Retina (tissue), 1 donor: ENCODE measurements around the gene PRDM5.

Source experiments
- DNase-seq: peaks from one replicate; pipeline ENCODE4 v3.0.0-alpha.2; 2016

The PRDM5 gene

DNA sequence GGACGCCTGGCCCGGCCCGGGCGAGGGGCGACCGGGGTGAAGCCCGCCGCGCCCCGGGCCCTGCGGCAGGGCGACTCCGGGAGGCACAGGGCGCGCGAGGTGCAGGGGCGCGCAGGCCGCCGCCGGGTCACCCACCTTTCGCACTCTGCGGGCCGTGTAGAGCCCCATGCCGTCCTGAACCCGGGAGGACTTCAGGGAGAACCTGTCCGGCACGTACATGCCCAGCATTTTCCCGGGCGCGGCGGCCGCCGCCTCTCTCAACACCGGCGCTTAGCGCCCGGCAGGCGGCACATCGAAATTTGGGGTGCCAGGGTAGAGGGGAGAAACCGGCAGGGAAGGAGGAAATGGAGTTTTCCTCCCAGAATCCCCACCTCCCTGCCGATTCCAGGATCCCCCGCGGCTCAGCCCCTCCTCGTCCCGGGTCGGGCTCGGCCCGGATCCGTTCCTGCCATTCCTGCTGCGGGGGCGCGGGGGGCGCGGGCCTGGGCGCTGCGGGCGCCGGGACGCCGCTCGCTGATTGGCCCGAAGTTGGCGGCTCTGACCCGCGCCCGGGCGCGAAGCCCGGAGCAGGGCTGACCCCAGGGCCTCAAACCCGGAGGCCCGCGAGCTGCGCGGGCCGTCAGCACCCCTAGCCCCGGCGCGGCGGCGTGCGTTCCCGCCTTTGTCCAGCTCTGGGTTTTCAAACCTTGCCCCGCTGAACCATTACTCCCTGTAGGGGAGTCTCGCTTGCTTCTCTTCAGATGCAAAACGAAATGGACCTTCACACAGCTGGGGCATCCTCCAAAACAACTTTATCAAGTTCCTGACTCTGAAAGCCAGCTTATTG is at the start of gene PRDM5:
Gene PRDM5 (minus strand): TSS at position 346 of the 826 bp plus-strand sequence. CDS start 118 bp downstream, at position 228.
- DNase-seq, result peak; percentile 87

DNA sequence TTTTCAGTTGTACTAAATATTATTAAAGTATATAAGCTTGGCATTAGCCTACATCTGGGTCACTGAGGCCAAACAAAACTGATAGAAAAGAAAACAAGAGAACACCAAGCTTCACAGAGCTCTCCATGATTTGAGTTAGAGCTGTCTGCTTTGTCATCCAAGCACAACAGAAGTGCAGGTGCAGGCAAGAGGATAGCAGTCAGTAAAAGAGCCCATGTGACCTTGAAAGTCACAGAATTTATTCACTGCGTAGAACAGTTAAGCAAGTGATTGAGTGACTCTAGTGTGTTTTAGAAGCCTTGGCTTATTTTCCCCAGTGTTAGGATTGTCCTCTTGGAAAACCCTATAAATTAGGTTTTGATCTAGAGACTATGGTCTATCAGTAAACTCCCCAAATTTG is 49.4 kb upstream of the PRDM5 start:
- no peak for DNase-seq

DNA sequence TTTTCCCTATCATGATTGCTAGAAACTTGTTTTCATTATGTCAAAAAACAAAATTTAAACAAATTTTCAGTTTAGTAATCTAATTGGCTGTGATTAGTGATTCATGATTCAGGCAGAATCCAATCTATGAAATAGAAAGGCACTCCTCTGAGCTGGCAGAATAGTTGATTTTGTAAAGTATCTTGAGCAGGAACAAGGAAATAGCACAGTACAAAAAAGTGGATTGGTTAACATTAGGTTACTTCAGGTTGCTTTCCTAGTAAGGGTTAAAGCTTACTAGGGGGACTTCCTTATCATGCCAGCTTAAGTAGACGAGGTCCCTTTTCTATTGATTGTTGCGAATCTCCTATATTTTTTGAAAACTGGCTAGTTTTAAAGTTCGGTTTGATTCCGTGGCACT is 43.4 kb upstream of the PRDM5 start:
- DNase-seq, result no peak

DNA sequence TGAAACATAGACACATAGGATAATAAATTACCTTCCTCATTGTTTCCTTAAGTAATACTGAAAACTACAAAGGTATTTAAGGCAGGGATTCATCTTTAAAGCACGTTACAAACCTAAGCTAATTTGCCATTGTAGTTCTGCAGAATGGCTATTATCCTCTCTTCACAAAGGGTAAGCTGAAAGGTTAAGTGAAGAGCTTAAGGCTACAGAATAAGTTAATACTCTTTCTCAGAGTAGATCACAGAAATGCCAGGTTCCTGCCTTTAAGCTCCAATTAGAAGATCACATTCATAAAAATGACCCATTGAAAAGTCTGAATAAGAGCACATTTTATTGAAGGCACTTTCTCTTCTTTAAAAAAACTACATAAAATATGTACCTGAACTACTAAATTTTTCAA is 42.1 kb upstream of the PRDM5 start:
- no peak for DNase-seq

DNA sequence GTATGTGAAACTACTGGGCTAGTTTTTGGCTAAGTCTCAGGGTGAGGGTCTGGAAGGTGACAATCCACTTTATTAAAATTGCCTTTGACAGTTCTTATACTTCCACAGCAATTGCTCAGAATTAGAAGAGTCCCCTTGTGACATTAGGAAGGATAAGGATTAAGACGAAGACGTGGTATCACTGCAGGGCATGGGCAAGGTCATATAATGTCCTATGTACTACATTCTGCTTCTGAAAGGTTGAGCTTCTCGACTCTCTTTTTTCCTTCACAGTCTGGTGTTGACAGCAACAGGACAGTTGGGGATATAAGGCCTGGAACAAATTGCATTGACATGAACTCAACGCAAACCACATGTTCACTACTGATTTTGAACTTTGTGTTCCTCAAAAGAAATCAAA is 40.9 kb upstream of the PRDM5 start:
- no peak for DNase-seq

DNA sequence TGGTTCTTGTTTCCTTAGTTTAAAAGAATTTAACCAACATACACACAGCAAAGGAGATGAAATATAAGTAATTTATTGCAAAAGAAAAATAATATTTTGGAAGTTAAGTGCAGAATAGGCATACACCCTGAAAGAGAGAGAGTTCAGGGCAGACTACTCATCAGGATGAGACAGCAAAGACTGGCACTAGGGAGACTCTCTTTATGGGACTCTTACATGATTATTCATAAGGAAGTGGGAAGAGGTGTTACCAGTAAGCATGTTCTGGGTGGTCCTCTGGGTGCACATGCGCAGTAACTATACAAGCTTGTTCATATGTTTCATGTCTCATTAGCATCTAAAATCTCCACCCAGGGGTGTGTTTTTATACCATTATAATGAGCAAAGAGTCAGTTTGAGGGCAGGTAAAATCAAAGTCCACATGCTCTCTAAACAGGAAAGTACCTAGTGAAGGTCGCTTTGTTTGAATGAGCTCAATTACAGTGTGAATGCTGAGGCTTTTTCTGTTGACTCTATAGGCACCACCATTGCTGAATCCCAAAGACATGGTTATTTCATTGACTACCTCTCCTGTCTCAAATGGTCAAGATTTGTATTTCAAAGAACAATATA is 38.2 kb upstream of the PRDM5 start:
- no peak for DNase-seq

DNA sequence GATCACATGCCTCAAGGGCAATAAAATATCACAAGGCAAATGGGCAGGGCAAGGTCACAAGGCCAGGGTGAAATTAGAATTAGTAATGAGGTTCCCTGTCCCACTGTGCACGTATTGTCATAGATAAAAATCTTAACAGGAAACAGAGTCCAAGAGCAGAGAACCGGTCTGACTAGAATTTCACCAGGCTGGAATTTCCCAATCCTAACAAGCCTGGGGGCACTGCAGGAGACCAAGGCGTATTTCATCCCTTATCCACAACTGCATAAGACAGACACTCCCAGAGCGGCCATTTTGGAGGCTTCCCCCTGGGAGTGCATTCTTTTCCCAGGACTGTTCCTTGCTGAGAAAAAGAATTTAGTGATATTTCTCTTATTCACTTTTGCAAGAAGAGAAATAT is 25.9 kb upstream of the PRDM5 start:
- DNase-seq, result no peak

DNA sequence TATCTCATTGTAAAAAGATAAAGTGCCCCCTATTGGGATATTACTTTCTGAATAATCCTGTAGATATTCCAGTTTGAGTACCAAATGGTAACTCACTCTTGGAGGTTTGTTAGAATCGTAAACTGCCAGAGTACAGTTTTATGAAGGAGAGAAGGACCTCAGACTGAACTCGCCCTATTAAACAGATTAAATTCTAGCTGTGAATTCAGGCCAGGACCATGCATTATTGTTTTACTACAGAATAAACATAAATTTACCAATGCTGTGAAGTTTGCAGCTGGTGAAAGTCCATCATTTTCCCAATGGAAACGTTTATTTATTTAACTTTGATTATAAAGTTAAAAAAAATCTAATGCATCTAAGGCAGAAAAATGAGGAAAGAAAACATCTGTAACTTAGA is 20.2 kb upstream of the PRDM5 start:
- no peak for DNase-seq

DNA sequence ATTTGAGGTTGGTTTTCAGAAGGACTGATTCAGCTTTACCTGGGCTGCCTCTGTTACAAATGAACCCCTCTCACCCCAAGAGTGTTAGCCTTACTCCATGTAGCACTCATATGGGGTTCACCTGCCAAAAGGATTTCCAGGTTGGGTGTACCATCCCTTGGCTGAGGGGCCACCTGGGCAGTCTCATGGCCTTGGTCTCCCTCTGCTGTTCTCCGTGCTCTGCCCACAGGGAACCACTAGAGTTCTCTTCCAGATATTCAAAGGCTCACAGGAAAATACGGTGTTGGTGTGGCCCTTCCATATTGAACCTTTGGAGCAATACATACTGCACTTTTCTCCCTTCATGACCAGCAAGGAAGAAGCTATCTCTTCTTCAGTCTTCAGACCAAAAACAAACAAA is 18.0 kb upstream of the PRDM5 start:
- DNase-seq, result no peak

DNA sequence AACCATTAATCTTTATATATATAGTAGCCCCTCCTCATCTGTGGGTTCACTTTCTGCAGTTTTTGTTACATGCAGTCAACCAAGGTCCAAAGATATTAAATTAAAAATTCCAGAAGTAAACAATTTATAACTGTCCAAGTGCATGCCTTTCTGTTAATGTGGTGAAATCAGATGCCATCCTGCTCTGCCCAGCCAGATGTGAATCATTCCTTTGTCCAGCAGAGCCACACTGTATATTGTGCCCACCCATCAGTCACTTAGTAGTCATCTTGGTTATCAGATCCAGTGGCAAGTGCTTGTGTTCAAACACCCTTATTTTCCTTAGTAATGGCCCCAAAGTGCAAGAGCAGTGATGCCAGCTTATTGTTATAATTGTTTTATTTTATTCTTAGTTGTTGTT is 17.2 kb upstream of the PRDM5 start:
- DNase-seq, result no peak

DNA sequence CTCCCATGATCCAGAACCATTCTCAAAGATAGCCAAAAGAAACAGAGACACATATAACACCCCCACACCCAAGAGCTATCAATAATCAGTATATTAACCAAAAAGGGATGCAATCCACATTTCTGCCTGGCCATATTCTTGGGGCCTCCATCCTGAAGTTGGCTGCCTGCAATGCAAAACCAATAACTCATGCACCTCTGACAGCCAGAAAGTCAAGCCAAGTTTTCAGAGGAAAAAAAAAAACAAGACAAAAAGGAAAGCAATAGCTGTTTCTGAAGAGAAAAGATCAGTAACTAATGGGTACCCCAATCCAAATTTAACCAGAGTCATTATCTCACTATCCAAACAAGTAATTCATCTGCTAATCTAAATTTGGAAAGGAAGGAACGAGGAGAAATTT is 7.3 kb upstream of the PRDM5 start:
- no peak for DNase-seq

DNA sequence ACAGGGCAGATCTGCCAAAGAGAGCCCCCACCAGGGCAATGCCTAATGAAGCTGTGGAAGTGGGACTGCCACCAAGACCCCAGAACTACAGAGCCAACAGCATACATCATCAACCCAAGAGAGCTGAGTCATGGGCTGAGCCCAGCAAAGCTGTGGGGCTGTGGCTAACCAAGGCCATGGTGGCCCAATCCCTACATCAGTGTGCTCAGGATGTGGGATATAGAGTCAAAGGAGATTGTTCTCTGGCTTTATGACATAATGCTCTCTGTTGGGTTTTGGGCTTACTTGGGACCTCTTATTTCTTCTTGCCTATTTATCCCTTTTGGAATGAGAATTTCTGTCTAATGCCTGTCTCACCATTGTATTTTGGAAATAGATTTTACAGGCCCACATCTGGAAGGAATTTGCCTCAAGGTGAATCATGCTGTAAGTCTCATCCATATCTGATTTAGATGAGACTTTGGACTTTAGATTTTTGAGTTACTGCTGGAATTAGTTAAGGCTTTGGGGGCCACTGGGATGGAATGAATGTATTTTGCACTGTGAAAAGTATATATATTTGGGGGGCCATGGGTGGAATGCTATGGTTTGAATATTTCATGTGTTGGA is 5.4 kb upstream of the PRDM5 start:
- no peak for DNase-seq

DNA sequence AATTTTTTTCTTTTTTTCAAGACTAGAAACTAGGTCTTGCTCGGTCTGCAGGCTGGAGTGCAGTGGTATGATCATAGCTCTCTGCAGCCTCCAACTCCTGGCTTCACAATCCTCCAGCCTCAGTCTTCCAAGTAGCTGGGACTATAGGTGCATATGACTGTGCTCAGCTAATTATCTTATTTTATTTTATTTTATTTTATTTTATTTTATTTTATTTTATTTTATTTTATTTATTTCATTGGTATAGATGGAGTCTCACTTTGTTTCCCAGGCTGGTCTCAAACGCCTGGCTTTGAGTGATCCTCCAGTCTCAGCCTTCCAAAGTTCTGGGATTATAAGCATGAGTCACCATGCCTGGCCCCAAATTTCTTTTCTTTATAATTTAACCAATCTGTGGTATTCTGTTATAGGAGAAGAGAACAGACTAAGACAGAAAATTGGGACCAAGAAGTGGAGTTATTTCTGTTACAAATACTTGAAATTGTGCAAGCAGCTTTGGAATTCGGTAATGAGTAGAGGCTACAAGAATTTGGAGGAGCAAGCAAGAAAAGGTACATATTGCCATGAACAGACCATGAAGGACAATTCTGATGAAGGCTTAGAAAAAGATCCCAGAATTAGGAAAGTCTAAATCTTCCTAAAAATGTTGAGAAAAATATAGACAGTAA is 4.0 kb upstream of the PRDM5 start:
- DNase-seq, result no peak

DNA sequence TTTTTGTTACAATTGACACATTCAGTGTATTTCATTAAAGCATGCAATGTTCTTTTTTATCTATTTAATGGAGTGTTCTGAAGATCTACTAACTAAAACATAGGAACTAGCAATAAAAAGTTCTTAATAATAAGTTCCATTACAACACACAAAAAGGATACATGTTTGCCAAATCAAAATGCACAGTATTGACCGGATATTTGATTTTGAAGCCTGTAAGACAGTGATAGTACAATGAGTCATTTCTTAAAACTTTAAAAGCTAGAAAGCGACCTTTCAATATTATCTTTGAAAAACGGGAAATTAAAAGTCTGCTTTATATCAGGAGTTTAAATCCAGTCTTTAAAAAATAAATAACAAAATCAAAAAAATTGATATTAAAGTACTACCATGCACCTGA is 2.4 kb upstream of the PRDM5 start:
- no peak for DNase-seq

DNA sequence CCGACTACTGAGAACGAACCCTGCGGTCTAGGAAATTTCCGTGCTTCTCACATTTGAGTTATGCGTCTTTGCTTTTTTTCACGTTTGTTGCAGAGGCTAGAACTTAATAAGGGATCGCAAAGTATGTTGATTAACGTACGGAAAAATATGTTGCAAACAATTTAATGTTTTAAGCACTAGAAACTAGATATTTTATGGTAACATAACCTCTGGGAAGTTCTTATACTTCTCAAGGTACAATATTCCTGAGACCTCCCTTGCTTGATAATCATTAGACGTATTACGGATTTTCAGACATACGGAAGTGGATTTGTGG is 639 bp upstream of the PRDM5 start:
- no peak for DNase-seq

DNA sequence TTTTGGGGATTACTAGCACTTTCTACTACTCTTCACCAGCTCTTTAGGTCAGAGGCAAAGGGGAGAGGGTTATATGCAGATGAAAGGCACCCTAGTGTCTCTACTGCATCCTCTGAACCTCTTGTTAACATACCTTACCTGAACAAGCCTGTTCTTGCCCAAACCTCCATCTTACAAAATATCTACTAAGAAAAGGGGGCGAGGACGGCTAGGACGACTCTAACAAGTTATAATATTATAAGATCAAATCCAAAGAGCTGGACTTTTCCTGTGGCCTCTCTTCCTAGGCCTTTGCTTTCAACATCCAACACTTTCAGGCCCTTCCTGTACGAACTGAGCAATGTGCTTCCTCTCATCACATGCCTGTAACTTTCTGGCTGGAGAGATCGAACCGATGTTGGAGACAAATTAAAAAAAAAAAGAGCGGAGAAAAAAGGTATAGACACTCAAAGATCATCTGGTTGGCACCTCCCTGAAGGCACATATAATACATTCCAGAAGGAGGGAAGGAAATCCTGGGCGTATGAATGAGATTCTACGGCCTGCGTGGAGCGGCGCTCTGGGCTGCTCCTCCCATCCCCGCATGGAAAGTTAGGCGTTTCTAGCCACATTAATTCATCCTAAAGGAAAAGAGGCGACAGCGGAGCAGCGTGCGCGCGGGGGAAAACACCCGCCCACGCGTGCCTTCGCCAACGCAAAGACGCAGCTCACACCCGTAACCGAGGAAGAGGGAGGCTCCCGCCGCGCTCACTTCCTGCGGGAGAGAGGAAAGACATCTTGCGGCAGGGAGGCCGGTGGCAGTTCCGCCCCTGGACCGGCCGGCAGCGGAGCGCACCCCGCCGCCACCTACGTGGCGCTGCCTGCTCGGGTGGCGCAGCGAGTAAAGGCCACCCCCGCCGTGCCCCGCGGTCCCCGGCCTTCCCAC is 808 bp downstream of the PRDM5 start:
- peak; percentile 88 for DNase-seq

DNA sequence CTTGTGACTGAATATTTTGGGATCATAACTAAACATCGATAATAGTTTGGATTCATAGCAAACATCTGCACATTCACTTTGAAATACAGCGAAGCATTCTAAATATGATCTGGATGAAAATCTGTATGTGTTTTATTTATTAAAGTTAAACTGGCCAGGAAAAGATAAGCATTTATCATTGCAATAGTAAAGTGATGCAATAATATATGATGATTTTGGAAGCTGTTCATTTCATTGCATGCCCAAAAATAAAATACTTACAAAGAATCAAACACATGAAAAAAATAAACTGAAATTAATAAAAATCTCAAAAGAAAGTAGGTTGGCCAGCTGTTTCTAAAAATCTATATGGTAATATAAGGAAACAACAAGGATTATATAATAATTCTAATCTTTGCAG is 1.9 kb downstream of the PRDM5 start:
- no peak for DNase-seq

DNA sequence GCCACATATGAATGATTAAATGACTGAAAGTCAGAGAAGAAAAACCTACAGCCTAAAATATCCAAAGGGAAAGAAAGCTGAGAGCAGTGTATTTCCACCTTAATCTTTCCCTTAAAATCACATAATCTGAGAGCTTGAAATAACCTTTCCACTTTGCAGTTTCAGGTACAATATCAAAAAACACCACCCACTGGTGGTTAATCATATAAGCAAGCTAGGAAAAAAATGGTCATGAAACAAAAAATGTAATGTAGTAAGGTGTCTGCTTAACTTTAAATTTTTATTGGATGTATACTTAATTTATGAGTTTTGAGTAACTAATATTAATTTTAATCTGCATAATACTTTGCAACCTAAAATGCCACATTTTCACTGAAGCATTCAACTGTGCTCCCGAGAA is 3.2 kb downstream of the PRDM5 start:
- DNase-seq, result no peak

DNA sequence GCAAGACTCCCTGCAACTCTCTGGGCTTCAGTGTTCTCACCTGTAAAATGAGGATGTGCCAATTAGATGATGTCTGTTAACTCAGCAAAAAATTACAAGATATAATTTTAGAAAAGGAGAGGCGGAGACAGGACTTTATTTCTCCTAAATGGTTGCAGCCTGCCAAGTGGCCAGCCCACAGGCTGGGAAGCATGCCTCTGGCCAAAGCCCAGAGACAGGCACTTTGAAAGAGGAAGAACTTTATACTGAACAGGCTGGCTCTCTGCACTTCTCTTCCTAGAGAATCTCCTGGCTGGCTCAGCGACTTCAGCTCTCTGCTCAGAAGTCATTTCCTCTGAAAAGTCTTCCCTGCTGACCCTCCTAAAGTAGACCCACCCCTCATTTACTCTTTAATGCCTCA is 3.7 kb downstream of the PRDM5 start:
- no peak for DNase-seq

DNA sequence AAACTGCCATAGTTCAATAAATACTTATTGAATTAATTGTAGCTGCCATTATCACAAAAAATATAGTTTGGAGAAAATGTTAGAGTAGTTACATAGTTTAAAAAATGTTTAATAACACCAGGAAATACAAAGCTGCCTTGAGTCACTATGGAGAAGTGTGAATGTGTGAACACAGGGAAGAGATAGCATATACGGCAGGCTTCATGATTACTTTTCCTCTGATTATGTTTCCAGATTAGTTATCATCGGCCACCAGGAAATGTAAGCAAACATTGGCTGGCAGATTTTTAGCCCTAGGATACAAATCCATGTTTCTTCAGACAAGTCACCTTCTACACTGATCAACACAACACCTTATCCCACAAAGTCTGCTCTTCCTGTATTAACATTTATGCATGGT is 4.4 kb downstream of the PRDM5 start:
- DNase-seq, result no peak

DNA sequence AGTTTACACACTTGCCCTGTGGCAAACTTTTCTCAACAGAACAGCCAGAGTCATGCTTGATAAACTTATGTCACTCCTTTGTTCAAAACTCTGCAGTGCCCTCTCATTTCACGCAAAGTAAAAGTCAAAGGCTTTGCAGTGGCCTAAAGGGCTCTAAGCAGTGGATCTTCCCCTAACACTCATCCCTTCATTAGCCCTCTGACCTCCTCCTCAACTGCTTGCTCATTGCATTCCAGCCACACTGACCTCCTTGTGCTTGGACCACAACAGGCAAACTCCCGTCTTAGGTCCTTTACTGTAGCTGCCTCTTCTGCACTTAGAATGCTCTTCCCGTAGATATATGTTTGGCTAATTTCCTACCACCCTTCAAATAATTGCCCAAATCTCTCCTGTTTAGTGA is 5.6 kb downstream of the PRDM5 start:
- no peak for DNase-seq

DNA sequence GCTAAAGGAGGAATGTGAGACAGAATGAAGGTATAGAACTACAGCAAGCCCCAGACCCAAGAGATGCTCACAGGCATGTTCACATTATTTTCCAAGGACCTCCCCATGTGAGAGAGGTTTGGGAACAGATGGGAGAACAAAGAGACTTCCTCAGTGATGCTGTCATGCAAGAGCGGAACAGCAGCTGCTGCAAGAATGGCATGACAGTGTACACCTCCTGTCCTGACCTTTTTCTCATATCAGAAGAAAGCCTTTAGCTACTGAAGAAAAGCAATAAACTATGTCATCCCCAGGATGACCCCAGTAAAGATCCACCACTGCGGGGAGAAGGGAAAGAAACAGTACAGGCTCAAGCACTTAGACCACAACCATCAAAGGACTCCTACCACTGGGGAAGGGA is 7.2 kb downstream of the PRDM5 start:
- DNase-seq, result peak; percentile 46

DNA sequence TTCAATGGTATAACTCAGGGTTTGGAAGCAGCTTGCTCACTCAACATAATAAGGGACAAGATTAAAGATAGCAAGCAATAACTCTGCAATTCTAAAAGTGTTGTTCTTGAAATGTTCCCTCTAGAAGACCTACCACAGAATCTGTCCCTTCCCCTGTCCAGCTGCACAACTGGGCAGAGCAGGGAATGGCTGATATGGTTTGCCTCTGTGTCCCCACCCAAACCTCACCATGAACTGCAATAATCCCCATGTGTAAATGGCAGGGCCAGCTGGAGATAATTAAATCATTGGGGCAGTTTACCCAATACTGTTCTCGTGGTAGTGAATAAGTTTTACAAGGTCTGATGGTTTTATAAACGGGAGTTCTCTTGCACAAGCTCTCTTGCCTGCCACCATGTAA is 19.1 kb downstream of the PRDM5 start:
- DNase-seq, result no peak
